ENCODE data around the gene PTPN4. TPM values are rescaled to one million over a fixed set of nuclear protein-coding genes. Genes with fewer than 3 reads are reported as not detected.

The PTPN4 gene
- total and polyA plus RNA-seq, 10 of the 15 experiments (the other 5 are each of a cell fraction or from before 2014, with no cell fraction given), result 5.0 to 29.7 (median 23.7) TPM

GRCh38 chr2:119723784-119724467 lies 35.8 kb upstream of the PTPN4 start (continued):
- TF ChIP-seq MLLT1 (IDR thresholded peaks at IDR 0.05), result no peak
- TF ChIP-seq NFXL1 (IDR thresholded peaks at IDR 0.05; ENCODE audit: borderline replicate concordance), result no peak

- FAIRE-seq (no peak), DNase-seq (ENCODE audit: low read depth, low spot score) (no peak), ATAC-seq (no peak)
- no TSS peak for BruUV-seq (replicated peaks)
- no peak overlapping the region for H2AFZ ChIP-seq (ENCODE audit: control insufficient read depth, low read depth, low read length)
- H3K27ac ChIP-seq (ENCODE audit: control insufficient read depth, insufficient read depth), result no peak overlapping the region
- no peaks in the 10 kb centered on the region for H4K20me1 ChIP-seq (ENCODE audit: control insufficient read depth, insufficient read depth)
- no peak overlapping the region for H3K4me2 ChIP-seq (ENCODE audit: control insufficient read depth, insufficient read depth)
- ChIA-PET SMC1A (ENCODE audit: uncharacterized antibody, unreplicated experiment) (no interaction called here), RAD21 (ENCODE audit: unreplicated experiment) (no interaction called here), CTCF (interaction anchor here (0.6 to 1.6 kb wide), 3 partner anchors 22 to 46 kb away, joined by 3 read pairs; partner anchors contain the start of gene TMEM177), POLR2A (no interaction called here)
- H3K27me3 ChIP-seq (replicated peaks in 1 of 2; ENCODE audit: control insufficient read depth in 2 of 2, insufficient read depth in 2 of 2, low read length in 1 of 2), result peaks cover 0 to 2% of the 10 kb centered on the region in 2 experiments; a peak in 2 of 4 replicates
- in situ Hi-C loops (cut with MboI) (no loop called here), intact Hi-C loops (cut with micrococcal nuclease; ENCODE audit: unreplicated experiment) (no loop called here)
- 34% methylated on average over 10 of the region's 10 CpGs for WGBS (ENCODE audit: insufficient coverage, insufficient replicate concordance, low lambda C conversion rate, missing lambda C conversion rate)
- H3K79me2 ChIP-seq (ENCODE audit: control insufficient read depth, insufficient read depth, low read length), result no peaks in the 10 kb centered on the region
- H3K4me1 ChIP-seq (ENCODE audit: control insufficient read depth, insufficient read depth, low read length), result no peaks in the 10 kb centered on the region
- H3K36me3 ChIP-seq (ENCODE audit: control insufficient read depth in 2 of 2, insufficient read depth in 2 of 2, low read length in 1 of 2), result no peaks in the 10 kb centered on the region
- H3K9me3 ChIP-seq (replicated peaks; ENCODE audit: control insufficient read depth, insufficient read depth, low read length), result no peaks in the 10 kb centered on the region; the same call in 2 of the 3 replicates
- H3K4me3 ChIP-seq, result no peak overlapping the region
- no peak overlapping the region for H3K9ac ChIP-seq (ENCODE audit: control insufficient read depth, insufficient read depth, low read length)
- TF ChIP-seq ATF3 (IDR thresholded peaks at IDR 0.05; ENCODE audit: borderline replicate concordance, extremely low read depth, low read depth, low read length) (no peak), E2F4 (IDR thresholded peaks at IDR 0.05; ENCODE audit: low read depth, low read length) (no peak), ZNF24 (IDR thresholded peaks at IDR 0.05) (no peak), NR2F1 (conservative IDR thresholded peaks at IDR 0.05) (no peak), SREBF2 (IDR thresholded peaks at IDR 0.05; ENCODE audit: low read length) (no peak), ZBTB33 (IDR thresholded peaks at IDR 0.05) (no peak), E2F8 (IDR thresholded peaks at IDR 0.05; ENCODE audit: low read depth, partially characterized antibody) (no peak), ATF7 (IDR thresholded peaks at IDR 0.05; ENCODE audit: low read depth) (no peak), EZH2 (IDR thresholded peaks at IDR 0.05; ENCODE audit: borderline replicate concordance, control insufficient read depth, low read depth, low read length) (no peak), CREB1 (IDR thresholded peaks at IDR 0.05; ENCODE audit: low read depth) (no peak), RUNX3 (IDR thresholded peaks at IDR 0.05; ENCODE audit: low read length) (no peak)
These were observed 34.9 kb upstream of the PTPN4 start for GRCh38 chr2:119724656-119725485.

Measured in GM12878 (cell line).